ENCODE results near the gene KLHL9.

The KLHL9 gene

DNA sequence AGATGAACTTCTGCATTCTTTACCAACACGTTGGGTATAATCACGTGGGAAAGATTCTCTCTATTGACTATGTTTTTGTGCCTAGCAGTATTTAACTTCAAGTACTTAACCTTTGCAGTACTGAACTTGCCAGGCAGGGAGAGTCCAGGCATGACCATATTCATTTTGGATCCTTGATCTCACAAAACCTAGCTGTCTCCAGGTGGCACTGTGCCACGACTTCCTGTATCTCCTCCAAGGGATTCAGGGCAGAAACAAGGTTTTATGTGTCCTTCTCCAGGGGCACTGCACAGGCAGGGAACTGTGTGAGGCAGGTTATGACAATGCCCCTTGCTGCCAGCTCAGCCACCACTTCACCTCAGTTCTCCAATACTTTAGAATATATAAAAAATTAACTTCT is 18.3 kb downstream of the KLHL9 start:
- DNase-seq: no peak

DNA sequence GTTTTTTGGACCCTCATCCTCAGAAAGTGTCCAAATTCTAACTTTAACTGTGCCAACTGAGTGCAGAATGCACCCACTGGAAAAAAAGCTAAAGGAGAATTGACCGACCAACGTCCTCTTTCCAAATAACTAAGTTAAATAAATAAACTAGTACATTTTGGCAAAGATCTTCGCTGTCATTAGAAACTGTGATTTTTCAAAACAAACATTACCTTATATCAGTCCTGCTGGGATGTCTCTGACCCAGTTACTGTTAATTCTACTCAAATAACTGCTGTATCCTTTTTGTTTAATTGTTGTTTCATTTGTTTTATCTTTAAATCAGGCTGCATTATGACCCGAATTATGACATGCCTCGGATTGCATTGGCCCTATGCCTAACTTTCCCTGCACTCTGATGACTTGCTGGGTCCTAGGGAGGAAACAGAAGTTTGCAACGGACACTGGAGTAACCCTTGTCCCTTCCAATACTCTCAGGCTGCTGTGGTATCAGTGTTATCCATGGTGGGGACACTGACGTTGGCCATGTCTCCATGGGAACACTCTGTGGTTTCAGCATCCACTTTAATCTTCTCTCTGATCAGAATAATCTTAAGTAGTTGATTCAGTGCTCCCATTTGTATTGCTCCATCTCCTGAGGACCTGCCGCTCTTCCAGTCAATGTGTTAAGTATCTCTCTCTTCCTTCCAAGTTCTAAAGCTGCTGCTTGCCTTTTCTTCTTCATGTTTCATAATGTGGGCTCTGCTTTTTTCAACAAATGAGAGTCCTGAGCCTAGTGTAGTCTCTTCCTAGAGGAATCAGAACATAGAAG is 19.0 kb downstream of the KLHL9 start:
- no peak for DNase-seq

DNA sequence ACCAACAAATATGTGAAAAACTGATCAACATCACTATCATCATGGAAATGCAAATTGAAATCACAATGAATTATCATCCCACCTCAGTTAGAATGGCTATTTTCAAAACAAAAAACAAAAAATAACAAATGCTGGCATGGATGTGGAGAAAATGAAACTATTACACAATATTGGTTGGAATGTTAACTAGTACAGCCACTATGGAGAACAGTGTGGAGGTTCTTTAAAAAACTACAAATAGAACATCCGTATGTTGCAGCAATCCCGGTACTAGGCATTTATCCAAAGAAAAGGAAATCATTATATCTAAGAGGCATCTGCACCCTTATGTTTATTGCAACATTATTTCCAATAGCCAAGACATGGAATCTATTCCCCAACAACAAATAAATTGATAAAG is 21.1 kb downstream of the KLHL9 start:
- no peak for DNase-seq

DNA sequence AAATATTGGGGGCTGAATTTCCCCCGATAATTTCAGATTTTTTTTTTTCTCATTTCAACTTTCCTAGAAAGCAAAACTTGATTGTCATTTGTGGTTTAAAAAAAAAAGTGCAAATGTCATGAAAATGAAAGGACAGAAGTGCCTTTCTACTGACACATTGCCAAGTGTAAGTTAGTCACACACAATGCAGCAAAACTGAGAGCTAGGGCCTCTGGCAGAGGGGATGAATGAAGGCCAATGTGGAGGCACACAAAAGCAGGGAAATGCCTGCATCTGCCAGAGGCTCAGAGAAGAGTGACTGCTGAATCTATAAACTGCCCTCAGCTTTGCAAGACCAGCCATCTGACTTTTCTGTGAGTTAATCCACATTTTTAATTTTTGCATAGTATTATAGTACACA is 23.3 kb downstream of the KLHL9 start:
- no peak for DNase-seq

DNA sequence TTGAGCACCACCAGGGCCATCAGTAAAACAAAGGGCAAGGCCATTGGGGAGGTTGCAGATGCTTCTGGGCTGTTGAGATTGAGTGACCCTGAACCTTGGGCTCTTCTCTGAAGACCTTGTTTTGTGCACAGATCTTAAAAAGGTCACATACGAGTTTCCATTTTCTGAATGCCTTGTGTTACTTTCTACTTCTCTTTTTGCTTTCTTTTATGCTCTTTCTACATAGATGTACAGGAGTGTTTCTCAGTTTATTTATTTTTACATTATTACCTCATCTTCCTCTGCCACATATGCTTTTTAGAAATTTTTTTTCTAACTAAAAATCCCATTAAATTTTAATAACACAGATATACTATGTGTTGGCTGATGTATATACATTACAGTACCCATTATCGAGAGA is 30.0 kb downstream of the KLHL9 start, which contains the start of gene IFNA5:
Gene IFNA5 (minus strand): TSS at position 101 of the 400 bp plus-strand sequence. CDS start 57 bp downstream, at position 44.
- DNase-seq: no peak

DNA sequence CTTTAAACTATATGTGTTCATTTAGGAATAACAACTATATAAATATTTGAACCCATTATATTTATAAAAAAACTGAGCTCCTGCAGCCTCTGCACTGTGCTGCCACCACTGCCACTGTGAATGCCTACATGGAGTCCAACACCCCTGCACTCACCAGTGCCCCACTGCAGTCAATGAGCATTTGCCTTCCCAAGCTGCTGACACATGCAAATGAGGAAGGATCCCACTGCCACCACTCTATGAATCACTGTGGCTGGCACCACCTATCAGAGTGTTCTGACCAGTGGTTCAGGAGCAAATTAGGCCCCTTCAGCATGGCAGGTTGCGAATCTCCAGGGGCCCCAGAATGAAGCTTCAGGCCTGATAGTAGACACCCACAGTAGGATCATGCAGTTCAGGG is 39.2 kb downstream of the KLHL9 start:
- no peak for DNase-seq

DNA sequence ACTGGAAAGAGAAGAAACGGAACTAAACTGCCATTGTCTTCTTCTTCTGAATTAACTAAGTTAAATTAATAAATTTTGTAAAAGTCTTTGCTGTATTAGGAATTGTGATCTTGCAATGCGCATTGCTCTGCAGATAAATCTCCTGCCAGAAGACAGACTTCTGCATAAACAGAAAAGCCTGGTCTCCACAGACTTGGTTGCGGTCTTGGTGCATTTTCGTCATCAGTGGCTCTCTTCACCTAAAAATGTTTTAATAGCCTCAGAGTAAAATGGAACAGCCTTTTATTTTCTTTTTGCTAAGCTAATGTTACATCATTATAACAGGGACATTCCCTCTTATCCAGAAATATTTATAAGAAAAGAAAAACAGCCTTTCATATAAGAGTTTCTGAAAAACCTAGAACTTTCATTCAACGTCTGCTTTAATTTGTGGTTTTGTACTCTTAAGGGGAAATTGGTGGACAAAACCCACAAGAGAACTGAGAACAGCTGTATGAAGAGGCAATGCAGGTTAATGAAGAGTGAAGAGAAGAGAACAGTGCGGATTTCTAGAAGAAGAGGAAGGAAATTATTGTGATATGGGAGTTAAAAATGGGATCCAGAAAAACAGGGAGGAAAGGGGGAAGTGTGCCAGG is 40.2 kb downstream of the KLHL9 start:
- DNase-seq: no peak

DNA sequence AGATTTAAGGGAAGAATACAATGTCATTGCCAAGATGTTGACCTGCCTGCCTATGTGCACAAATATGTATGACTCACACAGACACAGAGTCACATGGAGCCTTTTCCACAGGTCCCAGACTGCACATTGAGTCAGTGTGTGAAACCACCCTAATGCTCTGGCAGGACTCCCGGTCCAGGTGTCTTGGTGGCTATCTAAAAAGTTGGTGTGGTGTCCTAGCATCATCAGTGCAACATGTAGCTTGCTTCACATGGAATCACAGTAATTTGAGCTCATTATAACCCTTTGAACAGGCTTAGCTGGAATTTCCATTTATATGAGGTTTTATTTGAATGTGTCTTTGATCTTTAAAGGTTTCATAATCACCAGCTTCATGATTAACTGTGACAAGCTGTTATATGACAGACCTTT is 40.8 kb downstream of the KLHL9 start:
- DNase-seq: peak; percentile 13

DNA sequence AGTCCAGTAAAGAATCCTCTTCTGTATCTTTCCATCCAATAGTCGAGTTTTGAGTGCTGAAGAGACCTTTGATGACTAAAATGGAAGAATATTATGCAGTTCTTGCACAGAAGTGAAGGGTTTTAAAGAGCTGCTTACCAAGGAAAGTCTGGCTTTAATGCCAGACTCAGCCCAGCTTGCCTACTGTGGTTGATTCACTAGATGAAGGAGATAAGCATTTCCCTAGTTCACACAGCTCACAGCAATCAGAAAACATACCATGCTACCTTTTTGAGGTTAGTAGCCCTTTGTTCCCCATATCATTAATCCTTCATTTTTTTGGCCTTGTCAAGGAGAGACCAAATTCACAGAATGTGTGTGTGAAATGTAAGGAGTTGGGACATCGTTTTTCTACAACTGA is 45.4 kb downstream of the KLHL9 start:
- DNase-seq: no peak

DNA sequence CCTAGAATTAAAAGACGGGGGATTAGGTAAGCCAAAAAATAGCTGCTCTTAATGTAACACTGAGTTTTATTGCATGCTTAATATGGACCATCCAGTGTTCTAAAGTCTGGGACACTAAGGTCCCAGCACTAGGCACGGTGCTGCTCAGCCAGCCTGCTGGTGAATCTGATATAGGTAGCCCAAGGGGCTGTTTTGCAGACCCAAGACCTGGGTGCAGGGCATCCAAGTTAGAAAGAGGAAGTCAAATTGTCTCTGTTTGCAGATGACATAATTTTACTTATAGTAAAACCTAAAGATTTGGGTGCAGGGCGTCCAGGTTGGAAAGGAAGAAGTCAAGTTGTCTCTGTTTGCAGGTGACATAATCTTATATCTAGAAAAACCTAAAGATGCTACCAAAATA is 47.9 kb downstream of the KLHL9 start:
- DNase-seq: no peak

DNA sequence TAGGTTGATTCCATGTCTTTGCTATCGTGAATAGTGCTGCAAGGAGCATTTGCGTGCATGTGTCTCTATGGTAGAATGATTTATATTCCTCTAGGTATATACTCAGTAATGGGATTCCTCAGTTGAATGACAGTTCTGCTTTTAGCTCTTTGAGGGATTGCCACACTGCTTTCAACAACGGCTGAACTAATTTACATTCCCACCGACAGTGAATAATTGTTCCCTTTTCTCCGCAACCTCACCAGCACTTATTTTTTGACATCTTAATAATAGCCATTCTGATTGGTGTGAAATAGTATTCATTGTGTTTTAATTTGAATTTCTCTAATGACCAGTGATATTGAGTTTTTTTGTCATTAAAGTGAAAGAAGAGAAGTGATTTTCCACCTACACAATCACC is 48.5 kb downstream of the KLHL9 start:
- no peak for DNase-seq

DNA sequence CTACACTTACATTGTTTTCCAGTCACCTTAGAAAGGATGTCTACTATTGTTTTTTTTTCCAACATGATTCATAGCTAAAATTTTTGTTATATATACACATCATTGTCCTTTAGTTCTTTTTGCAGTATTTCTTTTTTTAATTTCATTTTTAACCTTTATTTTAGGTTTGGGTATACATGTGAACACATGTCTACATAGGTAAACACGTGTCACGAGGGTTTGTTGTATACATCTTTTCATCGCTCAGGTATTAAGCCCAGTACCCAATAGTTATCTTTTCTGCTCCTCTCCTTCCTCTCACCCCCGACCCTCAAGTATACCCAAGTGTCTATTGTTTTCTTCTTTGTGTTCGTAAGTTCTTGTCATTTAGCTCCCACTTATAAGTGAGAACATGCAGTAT is 49.1 kb downstream of the KLHL9 start:
- no peak for DNase-seq

DNA sequence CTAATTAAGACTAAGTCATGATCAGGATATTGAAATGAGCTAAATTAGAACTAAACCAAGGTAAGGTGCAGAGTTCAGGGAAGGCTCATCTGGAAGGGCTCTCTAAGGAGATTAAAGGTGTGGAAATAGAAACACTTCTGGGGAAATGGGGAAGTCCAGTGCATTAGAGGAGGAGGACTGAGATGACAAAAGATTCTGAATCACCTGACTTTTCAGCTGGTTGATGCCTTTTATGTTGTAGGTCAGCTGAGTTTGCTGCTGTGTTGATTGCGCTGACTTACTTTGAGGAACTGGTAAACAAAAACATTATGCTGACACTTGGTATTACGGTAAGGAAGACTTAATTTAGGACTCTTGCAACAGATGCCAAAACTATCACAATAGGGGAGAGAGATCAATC is 53.9 kb downstream of the KLHL9 start:
- DNase-seq: no peak
